ENCODE results near the gene RHD.
"Not testable (repeated sequence)": the region's sequence is repeated elsewhere in the genome, so short reads cannot be mapped to it uniquely, and the experiment has no call there.

The RHD gene

DNA sequence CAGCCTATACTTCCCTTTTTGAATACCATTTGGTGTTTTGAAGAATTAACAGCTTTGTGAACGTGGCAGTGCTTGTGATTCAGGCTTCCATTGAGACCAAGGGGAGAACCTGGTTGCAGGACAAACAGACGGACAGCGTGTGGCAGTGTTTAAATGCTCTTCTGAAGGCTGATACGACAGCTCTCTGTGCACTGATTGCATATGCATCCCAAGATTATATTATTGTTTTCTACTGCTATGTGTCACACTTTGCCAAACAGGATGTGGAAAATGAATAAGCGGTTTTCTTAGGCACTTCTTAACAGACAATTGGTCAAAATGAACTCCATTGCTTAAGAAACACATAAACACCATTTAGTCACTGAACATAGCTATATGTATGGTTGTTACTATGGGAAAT is 57.6 kb downstream of the RHD start:
- DNase-seq (ENCODE audit: insufficient read length, low spot score), result not testable (repeated sequence)
- FAIRE-seq, result peak; percentile 91

DNA sequence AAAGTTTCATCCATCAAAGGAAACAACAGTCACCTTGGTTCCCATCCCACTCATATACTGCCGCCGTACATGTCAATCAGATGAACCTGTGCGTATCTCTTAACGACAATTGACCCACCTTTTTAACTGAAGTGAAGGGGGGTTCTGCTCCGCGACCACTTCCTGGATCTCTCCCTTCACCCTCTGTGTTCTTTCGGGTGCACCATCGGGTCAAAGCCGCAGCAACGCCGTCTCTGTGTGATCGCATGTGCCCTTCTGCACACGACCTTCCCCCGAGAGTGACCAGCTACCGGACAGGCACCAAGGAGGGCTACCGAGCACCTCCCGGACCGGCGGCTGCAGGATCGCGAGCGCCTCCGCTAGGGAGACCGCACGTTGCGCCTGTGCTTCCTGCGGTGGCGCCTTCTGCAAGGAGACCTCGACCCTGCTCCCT is 64.6 kb downstream of the RHD start:
- FAIRE-seq; DNase-seq (ENCODE audit: insufficient read length, low spot score): not testable (repeated sequence)

DNA sequence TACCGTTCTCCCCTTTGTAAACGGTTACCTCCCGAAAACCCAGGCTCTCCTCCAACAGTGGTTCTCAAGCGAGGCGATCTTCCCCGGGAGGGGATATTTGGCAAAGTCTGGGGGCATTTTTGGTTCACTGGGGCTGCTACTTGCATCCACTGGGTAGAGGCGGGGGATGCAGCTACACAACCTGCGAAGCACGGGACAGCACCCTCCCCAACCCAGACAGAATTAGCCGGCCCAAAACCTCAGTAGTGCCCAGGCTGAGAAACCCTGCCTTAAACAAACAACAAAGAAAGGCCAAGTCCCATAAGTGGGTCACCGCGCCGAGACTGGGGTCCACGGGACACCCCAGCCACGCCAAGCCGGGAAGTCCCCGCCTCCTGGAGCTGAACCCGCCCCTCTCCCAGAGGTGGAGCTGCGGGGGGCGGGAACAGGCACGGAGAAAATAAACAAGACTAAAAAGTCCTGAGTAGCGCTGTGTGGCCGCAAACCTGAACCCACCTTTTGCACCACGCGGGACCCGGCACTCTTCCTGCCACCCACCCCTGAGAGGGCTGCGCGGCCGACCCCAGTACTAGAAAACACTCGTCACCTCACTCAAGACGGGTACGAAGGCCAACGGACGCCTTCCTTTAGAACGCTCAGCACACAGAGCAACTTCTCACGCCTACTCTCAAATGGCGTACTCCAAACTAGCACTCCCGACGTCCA is 65.3 kb downstream of the RHD start:
- not testable (repeated sequence) for FAIRE-seq; DNase-seq (ENCODE audit: insufficient read length, low spot score)

- FAIRE-seq (peak; percentile 55), DNase-seq (ENCODE audit: insufficient read length, low spot score) (peak; percentile 65)
- peak; percentile 58 for TF ChIP-seq POLR2A (IDR thresholded peaks at IDR 0.05; ENCODE audit: low read depth, low read length)
These were observed 66.1 kb downstream of the RHD start, which contains the start of gene TMEM50A for GRCh38 chr1:25338188-25338981. Gene TMEM50A, plus strand, starts transcription at chr1:25338334. Its CDS starts 2,153 bp downstream, at chr1:25340487.

DNA sequence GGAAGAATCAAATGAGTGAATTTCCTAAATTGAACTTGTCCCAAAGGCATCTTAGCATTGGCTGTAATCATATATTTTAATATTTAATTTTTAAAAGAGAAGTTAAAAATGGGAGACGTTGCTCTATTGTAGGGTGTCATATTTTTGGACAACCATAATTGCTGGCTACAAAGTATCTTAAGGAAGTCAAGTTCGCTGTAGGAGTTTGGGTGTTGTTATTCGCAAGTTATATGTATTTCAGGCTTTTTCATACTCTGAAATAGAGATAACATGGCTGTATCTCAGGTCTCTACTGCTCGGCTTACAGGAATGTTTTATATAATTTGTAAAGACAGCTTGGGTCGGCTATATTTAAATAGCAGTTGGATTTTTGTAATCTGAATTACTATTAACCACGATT is 66.7 kb downstream of the RHD start:
- FAIRE-seq, result no peak
- no peak for TF ChIP-seq POLR2A (IDR thresholded peaks at IDR 0.05; ENCODE audit: low read depth, low read length)
- DNase-seq (ENCODE audit: insufficient read length, low spot score), result no peak

GRCh38 chr1:25341746-25342145 is 69.4 kb downstream of the RHD start:
- no peak for TF ChIP-seq POLR2A (IDR thresholded peaks at IDR 0.05; ENCODE audit: low read depth, low read length)
- DNase-seq (ENCODE audit: insufficient read length, low spot score) (no peak), FAIRE-seq (no peak)

DNA sequence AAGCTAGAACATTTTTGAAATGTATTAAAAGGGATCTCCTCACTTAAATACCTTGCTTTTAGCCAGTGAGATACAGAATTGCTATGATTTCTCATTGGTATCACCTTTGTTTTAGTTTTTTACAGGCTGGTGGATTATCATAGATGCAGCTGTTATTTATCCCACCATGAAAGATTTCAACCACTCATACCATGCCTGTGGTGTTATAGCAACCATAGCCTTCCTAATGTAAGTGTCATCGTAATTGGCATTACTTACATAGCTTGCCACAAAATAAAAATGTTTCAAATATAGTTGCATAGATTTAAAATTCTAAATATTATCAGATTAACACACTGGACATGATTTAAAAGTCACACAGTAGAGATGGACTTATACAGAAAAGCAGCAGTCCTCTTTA is 70.5 kb downstream of the RHD start:
- FAIRE-seq (no peak), DNase-seq (ENCODE audit: insufficient read length, low spot score) (no peak)
- no peak for TF ChIP-seq POLR2A (IDR thresholded peaks at IDR 0.05; ENCODE audit: low read depth, low read length)

- peak; percentile 87 for FAIRE-seq
- TF ChIP-seq POLR2A (IDR thresholded peaks at IDR 0.05; ENCODE audit: low read depth, low read length), result no peak
- no peak for DNase-seq (ENCODE audit: insufficient read length, low spot score)
These were observed 71.6 kb downstream of the RHD start for GRCh38 chr1:25343872-25344271.

GRCh38 chr1:25347556-25347955 is 75.2 kb downstream of the RHD start:
- TF ChIP-seq POLR2A (IDR thresholded peaks at IDR 0.05; ENCODE audit: low read depth, low read length), result no peak
- DNase-seq (ENCODE audit: insufficient read length, low spot score) (no peak), FAIRE-seq (no peak)

GRCh38 chr1:25349606-25350005 is 77.3 kb downstream of the RHD start:
- no peak for DNase-seq (ENCODE audit: insufficient read length, low spot score)
- TF ChIP-seq POLR2A (IDR thresholded peaks at IDR 0.05; ENCODE audit: low read depth, low read length), result no peak
- no peak for FAIRE-seq

DNA sequence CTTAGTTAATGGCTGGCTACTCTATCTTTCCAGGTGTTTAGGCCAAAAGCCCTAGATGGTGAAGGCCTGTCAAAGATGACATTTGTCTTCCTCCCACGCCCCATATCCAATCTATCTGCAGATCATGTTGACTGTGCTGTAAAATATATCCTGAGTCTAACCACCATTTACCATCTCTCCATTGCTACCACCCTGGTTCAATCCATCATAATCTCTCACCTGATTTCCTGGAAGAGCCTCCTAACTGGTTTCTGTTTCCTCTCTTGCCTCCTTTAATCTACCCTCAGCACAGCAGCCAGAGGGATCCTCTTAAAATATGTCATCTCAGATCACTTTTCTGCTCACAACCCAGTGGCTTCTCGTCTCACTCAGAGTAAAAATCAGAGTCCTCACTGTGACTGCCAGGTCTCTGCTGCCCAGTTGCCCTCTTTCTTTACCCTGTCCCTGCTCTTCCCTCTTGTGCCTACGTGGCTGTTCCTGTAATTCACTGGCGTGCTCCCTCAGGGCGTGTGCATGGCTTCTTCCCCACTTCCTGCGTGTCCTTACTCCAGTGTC is 83.6 kb downstream of the RHD start:
- no peak for FAIRE-seq
- no peak for DNase-seq (ENCODE audit: insufficient read length, low spot score)

DNA sequence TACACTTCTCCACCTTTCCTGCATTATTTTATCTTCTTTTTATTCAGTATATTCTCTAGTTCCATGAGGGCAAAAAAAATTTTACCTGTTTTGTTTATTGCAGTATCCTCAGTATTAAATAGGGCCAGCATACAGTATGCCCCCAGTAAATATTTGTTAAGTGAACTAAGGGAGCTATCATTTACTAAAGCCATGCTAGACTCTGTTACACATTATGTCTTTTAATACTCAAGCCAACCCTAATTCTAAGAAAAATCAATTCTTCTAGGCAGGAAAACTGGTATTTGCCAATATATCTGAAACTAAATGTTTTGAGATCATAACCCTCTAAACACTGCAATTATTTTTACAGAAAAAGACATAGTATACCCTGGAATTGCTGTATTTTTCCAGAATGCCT is 84.1 kb downstream of the RHD start:
- DNase-seq (ENCODE audit: insufficient read length, low spot score) (no peak), FAIRE-seq (no peak)
- no peak for TF ChIP-seq POLR2A (IDR thresholded peaks at IDR 0.05; ENCODE audit: low read depth, low read length)

More for the DNA sequence above, 83.6 kb downstream of the RHD start:
- TF ChIP-seq POLR2A (IDR thresholded peaks at IDR 0.05; ENCODE audit: low read depth, low read length), result no peak

- FAIRE-seq, result no peak
- no peak for TF ChIP-seq POLR2A (IDR thresholded peaks at IDR 0.05; ENCODE audit: low read depth, low read length)
- no peak for DNase-seq (ENCODE audit: insufficient read length, low spot score)
These were observed 84.5 kb downstream of the RHD start for GRCh38 chr1:25356848-25357247.

Measured in H54 (cell line).